ENCODE measurements around the gene PHF1.

Gene PHF1

DNA sequence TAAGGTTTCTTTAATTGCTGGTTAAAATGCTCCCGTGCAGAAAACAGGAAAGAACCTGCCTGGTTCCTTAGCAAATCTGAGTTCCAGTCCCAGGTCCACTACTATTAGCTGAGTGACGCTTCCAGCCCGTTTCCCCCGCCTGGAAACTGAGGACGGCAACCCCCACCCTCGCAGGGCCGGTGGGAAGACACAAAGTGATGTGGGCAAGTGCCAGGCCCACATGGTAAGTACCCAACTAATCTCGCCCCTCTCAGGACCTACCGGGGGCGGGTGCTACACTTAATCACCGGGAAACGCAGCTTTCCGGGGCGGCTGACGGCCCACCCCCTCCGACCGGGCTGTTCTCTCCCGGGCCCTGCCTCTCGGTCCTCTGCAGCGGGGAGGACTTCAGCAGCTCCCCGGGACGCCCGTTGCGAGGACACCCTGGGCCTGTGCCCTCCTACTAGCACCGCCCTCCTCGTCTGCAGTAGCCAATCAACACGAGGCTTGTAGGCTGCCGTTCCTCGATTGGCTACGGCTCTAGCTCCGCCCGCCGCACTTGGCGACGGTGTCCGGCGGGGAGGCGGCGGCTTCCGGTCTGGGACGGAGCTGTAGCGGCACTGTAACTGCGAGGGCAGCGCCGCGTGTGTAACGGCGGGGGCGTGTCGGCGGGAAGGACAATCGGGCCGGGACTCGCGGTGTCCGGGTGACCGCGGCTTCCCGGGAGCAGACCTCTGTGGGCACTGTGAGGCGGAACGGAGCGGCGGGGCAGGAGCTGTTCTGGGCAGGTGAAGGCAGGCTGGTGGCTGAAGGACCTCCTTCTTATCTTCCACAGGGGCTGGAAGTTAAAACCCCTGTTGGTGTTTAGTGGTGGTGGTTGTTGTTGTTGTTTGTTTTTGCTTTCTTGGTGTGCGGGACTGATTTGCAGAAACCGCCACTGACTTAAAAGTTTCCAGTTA, 43.5 kb downstream of the PHF1 start, which contains the start of gene ZBTB9:
Gene ZBTB9 (plus strand): TSS at position 568 of the 938 bp plus-strand sequence. CDS start 525 bp downstream, outside the sequence.
- DNase-seq (ENCODE audit: low read depth), result peak; percentile 85

DNA sequence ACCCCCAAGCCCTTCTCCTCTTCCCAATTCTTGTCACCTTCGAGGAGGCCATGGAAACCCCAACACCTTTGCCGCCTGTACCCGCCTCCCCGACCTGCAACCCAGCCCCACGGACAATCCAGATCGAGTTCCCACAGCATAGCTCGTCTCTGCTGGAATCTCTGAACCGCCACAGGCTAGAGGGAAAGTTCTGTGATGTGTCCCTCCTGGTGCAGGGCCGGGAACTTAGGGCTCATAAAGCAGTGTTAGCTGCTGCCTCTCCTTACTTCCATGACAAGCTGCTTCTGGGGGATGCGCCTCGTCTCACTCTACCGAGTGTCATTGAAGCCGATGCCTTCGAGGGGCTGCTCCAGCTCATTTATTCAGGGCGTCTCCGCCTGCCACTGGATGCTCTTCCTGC, 44.2 kb downstream of the PHF1 start:
- DNase-seq (ENCODE audit: low read depth), result no peak

DNA sequence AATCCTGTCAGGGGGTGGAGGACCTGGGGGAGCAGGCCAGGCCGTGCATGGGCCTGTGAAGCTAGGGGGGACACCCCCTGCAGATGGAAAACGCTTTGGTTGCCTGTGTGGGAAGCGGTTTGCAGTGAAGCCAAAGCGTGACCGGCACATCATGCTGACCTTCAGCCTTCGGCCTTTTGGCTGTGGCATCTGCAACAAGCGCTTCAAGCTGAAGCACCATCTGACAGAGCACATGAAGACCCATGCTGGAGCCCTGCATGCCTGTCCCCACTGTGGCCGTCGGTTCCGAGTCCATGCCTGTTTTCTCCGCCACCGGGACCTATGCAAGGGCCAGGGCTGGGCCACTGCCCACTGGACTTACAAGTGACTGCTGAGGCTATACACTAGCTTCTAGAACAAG, 45.3 kb downstream of the PHF1 start:
- no peak for DNase-seq (ENCODE audit: low read depth)

DNA sequence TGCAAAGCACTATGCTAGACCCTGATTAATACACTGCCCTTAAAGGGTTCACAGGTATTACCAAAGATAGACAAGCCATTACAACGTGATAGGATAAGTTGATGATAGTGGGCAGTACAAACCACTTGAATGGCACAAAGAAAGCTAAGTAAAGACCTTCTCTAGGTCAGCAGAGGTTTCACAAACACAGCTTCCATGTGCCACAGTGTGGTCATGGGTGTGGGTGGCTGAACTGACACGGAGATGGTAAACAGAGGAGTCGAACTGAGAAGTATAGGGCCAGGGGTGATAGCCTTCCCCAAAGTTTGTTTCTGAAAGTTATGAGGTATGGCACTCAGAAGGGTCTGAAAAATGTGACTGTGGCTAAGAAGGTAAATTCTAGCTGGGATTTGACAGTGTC, 47.9 kb downstream of the PHF1 start:
- no peak for DNase-seq (ENCODE audit: low read depth)

DNA sequence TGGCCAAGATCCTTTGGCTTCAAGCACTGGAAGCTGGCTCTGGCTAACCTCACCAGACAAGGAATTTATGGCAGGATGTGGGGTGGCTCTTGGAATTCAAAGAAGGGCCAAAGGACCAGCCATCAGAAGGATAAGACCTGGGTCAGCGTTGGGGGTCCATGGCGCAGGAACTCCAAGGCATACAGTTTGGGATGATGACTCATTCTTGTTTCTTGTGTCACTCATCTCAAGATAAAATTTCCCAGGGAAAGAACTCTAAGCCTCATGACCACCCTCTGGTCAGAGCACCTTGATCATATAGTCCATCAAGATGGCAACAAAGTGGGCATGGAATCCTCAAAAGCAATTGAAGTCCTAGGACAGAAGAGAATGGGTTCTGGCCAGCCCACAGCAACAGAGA, 48.4 kb downstream of the PHF1 start:
- DNase-seq (ENCODE audit: low read depth), result no peak
